ENCODE measurements around the gene MICOS13. TPM values are rescaled to one million over a fixed set of nuclear protein-coding genes. Genes with fewer than 3 reads are reported as not detected.

MICOS13 gene
- polyA plus RNA-seq, 1 of the 3 experiments (the other 2 are of a cell fraction): 112 TPM

DNA sequence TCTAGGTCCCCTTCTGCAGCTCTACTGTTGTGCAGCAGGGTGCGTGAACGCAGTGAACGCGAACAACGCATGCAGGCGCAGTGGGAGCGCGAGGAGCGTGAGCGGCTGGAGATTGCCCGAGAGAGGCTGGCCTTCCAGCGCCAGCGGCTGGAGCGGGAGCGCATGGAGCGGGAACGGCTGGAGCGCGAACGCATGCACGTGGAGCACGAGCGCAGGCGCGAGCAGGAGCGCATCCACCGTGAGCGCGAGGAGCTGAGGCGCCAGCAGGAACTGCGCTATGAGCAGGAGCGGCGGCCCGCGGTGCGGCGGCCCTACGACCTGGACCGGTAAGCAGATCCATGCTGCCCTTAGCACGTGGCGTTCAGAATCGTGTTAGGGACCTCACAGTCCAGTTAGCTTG is 18.8 kb downstream of the MICOS13 start (continued):
- TF ChIP-seq, protein P1, sequence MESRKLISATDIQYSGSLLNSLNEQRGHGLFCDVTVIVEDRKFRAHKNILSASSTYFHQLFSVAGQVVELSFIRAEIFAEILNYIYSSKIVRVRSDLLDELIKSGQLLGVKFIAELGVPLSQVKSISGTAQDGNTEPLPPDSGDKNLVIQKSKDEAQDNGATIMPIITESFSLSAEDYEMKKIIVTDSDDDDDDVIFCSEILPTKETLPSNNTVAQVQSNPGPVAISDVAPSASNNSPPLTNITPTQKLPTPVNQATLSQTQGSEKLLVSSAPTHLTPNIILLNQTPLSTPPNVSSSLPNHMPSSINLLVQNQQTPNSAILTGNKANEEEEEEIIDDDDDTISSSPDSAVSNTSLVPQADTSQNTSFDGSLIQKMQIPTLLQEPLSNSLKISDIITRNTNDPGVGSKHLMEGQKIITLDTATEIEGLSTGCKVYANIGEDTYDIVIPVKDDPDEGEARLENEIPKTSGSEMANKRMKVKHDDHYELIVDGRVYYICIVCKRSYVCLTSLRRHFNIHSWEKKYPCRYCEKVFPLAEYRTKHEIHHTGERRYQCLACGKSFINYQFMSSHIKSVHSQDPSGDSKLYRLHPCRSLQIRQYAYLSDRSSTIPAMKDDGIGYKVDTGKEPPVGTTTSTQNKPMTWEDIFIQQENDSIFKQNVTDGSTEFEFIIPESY (IDR thresholded peaks at IDR 0.05; ENCODE audit: borderline replicate concordance, low read depth): no peak
- no peak for TF ChIP-seq RFX5 (IDR thresholded peaks at IDR 0.05; ENCODE audit: low read length)
- no peak for TF ChIP-seq GATA2 (CRISPR knock-in tag; IDR thresholded peaks at IDR 0.05)
- TF ChIP-seq, protein P2, sequence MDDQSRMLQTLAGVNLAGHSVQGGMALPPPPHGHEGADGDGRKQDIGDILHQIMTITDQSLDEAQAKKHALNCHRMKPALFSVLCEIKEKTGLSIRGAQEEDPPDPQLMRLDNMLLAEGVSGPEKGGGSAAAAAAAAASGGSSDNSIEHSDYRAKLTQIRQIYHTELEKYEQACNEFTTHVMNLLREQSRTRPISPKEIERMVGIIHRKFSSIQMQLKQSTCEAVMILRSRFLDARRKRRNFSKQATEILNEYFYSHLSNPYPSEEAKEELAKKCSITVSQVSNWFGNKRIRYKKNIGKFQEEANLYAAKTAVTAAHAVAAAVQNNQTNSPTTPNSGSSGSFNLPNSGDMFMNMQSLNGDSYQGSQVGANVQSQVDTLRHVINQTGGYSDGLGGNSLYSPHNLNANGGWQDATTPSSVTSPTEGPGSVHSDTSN (IDR thresholded peaks at IDR 0.05): no peak

DNA sequence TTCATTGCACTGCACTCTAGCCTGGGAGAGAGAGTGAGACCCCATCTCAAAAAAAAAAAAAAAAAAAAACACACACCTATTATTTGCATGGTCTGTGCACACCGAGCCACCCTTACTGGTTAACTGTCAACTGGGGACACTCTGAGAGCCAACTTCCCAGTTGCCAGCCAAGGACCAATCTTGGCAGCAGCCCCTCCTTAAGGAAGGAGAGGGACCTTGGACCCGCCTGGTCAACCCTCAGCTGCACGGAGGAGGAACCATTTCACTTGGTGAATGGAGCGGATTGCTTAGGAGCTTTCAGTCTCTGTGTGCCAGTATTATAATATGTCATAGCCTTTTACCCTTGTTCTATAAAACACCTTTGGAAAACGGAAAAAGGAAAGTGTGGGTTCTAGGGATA is 24.9 kb downstream of the MICOS13 start:
- Histone ChIP-seq H3K9ac (no peak overlapping the region), H3K79me2 (ENCODE audit: insufficient read depth) (peaks cover 13% of the 10 kb centered on the region; the same call in 1 of the 2 replicates), H3K9me3 (no peaks in the 10 kb centered on the region), H3K4me1 (ENCODE audit: control insufficient read depth in 1 of 2, insufficient read depth in 2 of 2, low read depth in 1 of 2, low read length in 1 of 2) (no peaks in the 10 kb centered on the region), H3K4me3 (ENCODE audit: low read depth in 2 of 2, low read length in 1 of 2) (no peak overlapping the region), H3K27me3 (ENCODE audit: insufficient read depth) (no peaks in the 10 kb centered on the region), H3K27ac (ENCODE audit: low read depth in 2 of 2, low read length in 1 of 2) (no peak overlapping the region), H4K20me1 (ENCODE audit: insufficient read depth) (no peaks in the 10 kb centered on the region), H3K9me2 (no peaks in the 10 kb centered on the region), H3K4me2 (no peak overlapping the region), H2AFZ (ENCODE audit: low read depth) (no peak overlapping the region), H3K36me3 (replicated peaks in 1 of 2; ENCODE audit: control insufficient read depth in 1 of 2, insufficient read depth in 2 of 2, low read length in 1 of 2) (peaks cover 54 to 56% of the 10 kb centered on the region in 2 experiments), H3F3A (replicated peaks; ENCODE audit: insufficient read depth) (peaks cover 5% of the 10 kb centered on the region)
- no peak for DNase-seq
- POLR2A ChIA-PET: no interaction called here
- CTCF ChIA-PET: interaction anchor here (1.4 kb wide), 1 partner anchor 10 kb away, joined by 4 read pairs; no protein-coding TSS in a partner anchor
- TF ChIP-seq FOXJ3 (CRISPR knock-in tag; IDR thresholded peaks at IDR 0.05) (no peak), NFIC (IDR thresholded peaks at IDR 0.05; ENCODE audit: borderline replicate concordance) (no peak), RXRA (IDR thresholded peaks at IDR 0.05; ENCODE audit: borderline replicate concordance, low read depth) (no peak), GABPA (IDR thresholded peaks at IDR 0.05; ENCODE audit: low read depth) (no peak), POLR2AphosphoS5 (IDR thresholded peaks at IDR 0.05; ENCODE audit: low read depth, low read length) (no peak), RFX5 (IDR thresholded peaks at IDR 0.05; ENCODE audit: low read length) (no peak), TEAD4 (IDR thresholded peaks at IDR 0.05; ENCODE audit: borderline replicate concordance, insufficient read depth) (no peak)
- TF ChIP-seq, protein P3, sequence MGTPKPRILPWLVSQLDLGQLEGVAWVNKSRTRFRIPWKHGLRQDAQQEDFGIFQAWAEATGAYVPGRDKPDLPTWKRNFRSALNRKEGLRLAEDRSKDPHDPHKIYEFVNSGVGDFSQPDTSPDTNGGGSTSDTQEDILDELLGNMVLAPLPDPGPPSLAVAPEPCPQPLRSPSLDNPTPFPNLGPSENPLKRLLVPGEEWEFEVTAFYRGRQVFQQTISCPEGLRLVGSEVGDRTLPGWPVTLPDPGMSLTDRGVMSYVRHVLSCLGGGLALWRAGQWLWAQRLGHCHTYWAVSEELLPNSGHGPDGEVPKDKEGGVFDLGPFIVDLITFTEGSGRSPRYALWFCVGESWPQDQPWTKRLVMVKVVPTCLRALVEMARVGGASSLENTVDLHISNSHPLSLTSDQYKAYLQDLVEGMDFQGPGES (IDR thresholded peaks at IDR 0.05; ENCODE audit: low read depth, low read length): no peak
- TF ChIP-seq, protein P4, sequence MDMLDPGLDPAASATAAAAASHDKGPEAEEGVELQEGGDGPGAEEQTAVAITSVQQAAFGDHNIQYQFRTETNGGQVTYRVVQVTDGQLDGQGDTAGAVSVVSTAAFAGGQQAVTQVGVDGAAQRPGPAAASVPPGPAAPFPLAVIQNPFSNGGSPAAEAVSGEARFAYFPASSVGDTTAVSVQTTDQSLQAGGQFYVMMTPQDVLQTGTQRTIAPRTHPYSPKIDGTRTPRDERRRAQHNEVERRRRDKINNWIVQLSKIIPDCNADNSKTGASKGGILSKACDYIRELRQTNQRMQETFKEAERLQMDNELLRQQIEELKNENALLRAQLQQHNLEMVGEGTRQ (IDR thresholded peaks at IDR 0.05; ENCODE audit: borderline replicate concordance, low read depth, low read length): no peak
- TF ChIP-seq, protein P5, sequence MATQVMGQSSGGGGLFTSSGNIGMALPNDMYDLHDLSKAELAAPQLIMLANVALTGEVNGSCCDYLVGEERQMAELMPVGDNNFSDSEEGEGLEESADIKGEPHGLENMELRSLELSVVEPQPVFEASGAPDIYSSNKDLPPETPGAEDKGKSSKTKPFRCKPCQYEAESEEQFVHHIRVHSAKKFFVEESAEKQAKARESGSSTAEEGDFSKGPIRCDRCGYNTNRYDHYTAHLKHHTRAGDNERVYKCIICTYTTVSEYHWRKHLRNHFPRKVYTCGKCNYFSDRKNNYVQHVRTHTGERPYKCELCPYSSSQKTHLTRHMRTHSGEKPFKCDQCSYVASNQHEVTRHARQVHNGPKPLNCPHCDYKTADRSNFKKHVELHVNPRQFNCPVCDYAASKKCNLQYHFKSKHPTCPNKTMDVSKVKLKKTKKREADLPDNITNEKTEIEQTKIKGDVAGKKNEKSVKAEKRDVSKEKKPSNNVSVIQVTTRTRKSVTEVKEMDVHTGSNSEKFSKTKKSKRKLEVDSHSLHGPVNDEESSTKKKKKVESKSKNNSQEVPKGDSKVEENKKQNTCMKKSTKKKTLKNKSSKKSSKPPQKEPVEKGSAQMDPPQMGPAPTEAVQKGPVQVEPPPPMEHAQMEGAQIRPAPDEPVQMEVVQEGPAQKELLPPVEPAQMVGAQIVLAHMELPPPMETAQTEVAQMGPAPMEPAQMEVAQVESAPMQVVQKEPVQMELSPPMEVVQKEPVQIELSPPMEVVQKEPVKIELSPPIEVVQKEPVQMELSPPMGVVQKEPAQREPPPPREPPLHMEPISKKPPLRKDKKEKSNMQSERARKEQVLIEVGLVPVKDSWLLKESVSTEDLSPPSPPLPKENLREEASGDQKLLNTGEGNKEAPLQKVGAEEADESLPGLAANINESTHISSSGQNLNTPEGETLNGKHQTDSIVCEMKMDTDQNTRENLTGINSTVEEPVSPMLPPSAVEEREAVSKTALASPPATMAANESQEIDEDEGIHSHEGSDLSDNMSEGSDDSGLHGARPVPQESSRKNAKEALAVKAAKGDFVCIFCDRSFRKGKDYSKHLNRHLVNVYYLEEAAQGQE (IDR thresholded peaks at IDR 0.05; ENCODE audit: low read depth, low read length): no peak
- TF ChIP-seq, protein P6, sequence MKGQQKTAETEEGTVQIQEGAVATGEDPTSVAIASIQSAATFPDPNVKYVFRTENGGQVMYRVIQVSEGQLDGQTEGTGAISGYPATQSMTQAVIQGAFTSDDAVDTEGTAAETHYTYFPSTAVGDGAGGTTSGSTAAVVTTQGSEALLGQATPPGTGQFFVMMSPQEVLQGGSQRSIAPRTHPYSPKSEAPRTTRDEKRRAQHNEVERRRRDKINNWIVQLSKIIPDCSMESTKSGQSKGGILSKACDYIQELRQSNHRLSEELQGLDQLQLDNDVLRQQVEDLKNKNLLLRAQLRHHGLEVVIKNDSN (IDR thresholded peaks at IDR 0.05; ENCODE audit: borderline replicate concordance, low read depth): no peak
- 100% methylated on average over 5 of the region's 5 CpGs for WGBS (ENCODE audit: low lambda C conversion rate)

Measured in SK-N-SH (cell line).